Measurements from ENCODE around the gene SLC25A23. TPM values are rescaled to one million over a fixed set of nuclear protein-coding genes. Genes with fewer than 3 reads are reported as not detected.

The SLC25A23 gene
- total and polyA plus RNA-seq, 7 experiments from 2014 or later, result 9.0 to 35.0 (median 22.0) TPM

- Histone ChIP-seq H3K27ac (ENCODE audit: low read depth, low read length) (no peak overlapping the region), H3K9me3 (ENCODE audit: control insufficient read depth in 2 of 3, low read length in 3 of 3) (no peaks in the 10 kb centered on the region), H3K4me3 (ENCODE audit: low read length) (no peak overlapping the region), H3K27me3 (ENCODE audit: control insufficient read depth in 2 of 2, insufficient read depth in 2 of 2, low read length in 2 of 2) (no peaks in the 10 kb centered on the region), H3K4me1 (ENCODE audit: control insufficient read depth in 2 of 2, insufficient read depth in 2 of 2, low read length in 2 of 2) (no peaks in the 10 kb centered on the region), H3K36me3 (ENCODE audit: control insufficient read depth in 2 of 3, insufficient read depth in 3 of 3, low read length in 3 of 3) (peaks cover 0 to 78% (median 0%) of the 10 kb centered on the region in 3 experiments)
- intact Hi-C loops (cut with micrococcal nuclease), result no loop called here
- peaks cover 0 to 30% (median 12%) of the 10 kb centered on the region in 5 donors for H3K36me3 Mint-ChIP-seq
- ChIA-PET POLR2A (interaction anchor here (1.0 to 1.1 kb wide), 2 partner anchors 9 to 13 kb away, joined by 6 read pairs; no protein-coding TSS in a partner anchor), CTCF (interaction anchor here (0.6 to 1.2 kb wide), 2 partner anchors 11 to 35 kb away, joined by 3 read pairs; partner anchors contain the start of gene DENND1C)
- peaks cover 0 to 6% (median 0%) of the 10 kb centered on the region in 7 donors for H3K4me1 Mint-ChIP-seq
- ATAC-seq (no peak), DNase-seq (no peak)
- peaks cover 0 to under 1% (median 0%) of the 10 kb centered on the region in 5 donors for H3K27me3 Mint-ChIP-seq
- H3K27ac Mint-ChIP-seq, result peak overlapping the region in 3 of 9 donors; percentile 16 to 52 (median 41)
- no peak overlapping the region for H3K4me3 Mint-ChIP-seq
- no peaks in the 10 kb centered on the region for H3K9me3 Mint-ChIP-seq
Observed at GRCh38 chr19:6470173-6470572, 10.6 kb upstream of the SLC25A23 start.

- peaks cover 0 to 57% (median 0%) of the 10 kb centered on the region in 3 experiments for H3K36me3 ChIP-seq (ENCODE audit: control insufficient read depth in 2 of 3, insufficient read depth in 3 of 3, low read length in 3 of 3)
- ChIA-PET POLR2A (interaction anchor here (1.9 kb wide), 1 partner anchor 14 kb away, joined by 8 read pairs; the partner anchor contains the start of gene DENND1C), CTCF (no interaction called here)
- intact Hi-C loops (cut with micrococcal nuclease), result no loop called here
- no peaks in the 10 kb centered on the region for H3K9me3 ChIP-seq (ENCODE audit: control insufficient read depth in 2 of 3, low read length in 3 of 3)
- H3K27me3 ChIP-seq (ENCODE audit: control insufficient read depth in 2 of 2, insufficient read depth in 2 of 2, low read length in 2 of 2), result no peaks in the 10 kb centered on the region
- Mint-ChIP-seq H3K36me3 (peaks cover 0 to 24% (median 9%) of the 10 kb centered on the region in 5 donors), H3K4me3 (no peak overlapping the region), H3K9me3 (no peaks in the 10 kb centered on the region), H3K27me3 (peaks cover 0 to 6% (median 0%) of the 10 kb centered on the region in 5 donors), H3K27ac (peak overlapping the region in 2 of 9 donors; percentile 41 to 43), H3K4me1 (peaks cover 3 to 18% (median 12%) of the 10 kb centered on the region in 7 donors)
- ATAC-seq (no peak), DNase-seq (no peak)
- H3K4me1 ChIP-seq (ENCODE audit: control insufficient read depth in 2 of 2, insufficient read depth in 2 of 2, low read length in 2 of 2), result peaks cover 0 to 4% of the 10 kb centered on the region in 2 donors
- no peak overlapping the region for H3K27ac ChIP-seq (ENCODE audit: low read depth, low read length)
- no peak overlapping the region for H3K4me3 ChIP-seq (ENCODE audit: low read length)
Observed at GRCh38 chr19:6467384-6467783, 7.8 kb upstream of the SLC25A23 start.

GRCh38 chr19:6466526-6467248 is 7.1 kb upstream of the SLC25A23 start:
- Mint-ChIP-seq H3K36me3 (peaks cover 0 to 24% (median 9%) of the 10 kb centered on the region in 5 donors), H3K4me1 (peaks cover 3 to 22% (median 17%) of the 10 kb centered on the region in 7 donors), H3K27me3 (peaks cover 0 to 8% (median 0%) of the 10 kb centered on the region in 5 donors), H3K9me3 (no peaks in the 10 kb centered on the region), H3K4me3 (peak overlapping the region in 1 of 10 donors; percentile 50), H3K27ac (peak overlapping the region in 7 of 9 donors; percentile 8 to 59 (median 36))
- DNase-seq (no peak), ATAC-seq (no peak)
- Histone ChIP-seq H3K4me1 (ENCODE audit: control insufficient read depth in 2 of 2, insufficient read depth in 2 of 2, low read length in 2 of 2) (peaks cover 0 to 4% of the 10 kb centered on the region in 2 donors), H3K27me3 (ENCODE audit: control insufficient read depth in 2 of 2, insufficient read depth in 2 of 2, low read length in 2 of 2) (no peaks in the 10 kb centered on the region), H3K9me3 (ENCODE audit: control insufficient read depth in 2 of 3, low read length in 3 of 3) (no peaks in the 10 kb centered on the region), H3K36me3 (ENCODE audit: control insufficient read depth in 2 of 3, insufficient read depth in 3 of 3, low read length in 3 of 3) (peaks cover 0 to 52% (median 0%) of the 10 kb centered on the region in 3 experiments), H3K4me3 (ENCODE audit: low read length) (no peak overlapping the region), H3K27ac (ENCODE audit: low read depth, low read length) (no peak overlapping the region)
- POLR2A ChIA-PET, result interaction anchor here (0.6 to 1.9 kb wide), 2 partner anchors 15 to 19 kb away, joined by 3 to 8 read pairs; partner anchors contain the start of gene DENND1C
- CTCF ChIA-PET, result no interaction called here
- intact Hi-C loops (cut with micrococcal nuclease), result no loop called here

- H3K9me3 ChIP-seq (ENCODE audit: control insufficient read depth in 2 of 3, low read length in 3 of 3), result no peaks in the 10 kb centered on the region
- peaks cover 0 to 4% of the 10 kb centered on the region in 2 donors for H3K4me1 ChIP-seq (ENCODE audit: control insufficient read depth in 2 of 2, insufficient read depth in 2 of 2, low read length in 2 of 2)
- Mint-ChIP-seq H3K4me3 (peak overlapping the region in 3 of 10 donors; percentile 13 to 81 (median 68)), H3K27ac (peak overlapping the region in 6 of 9 donors; percentile 52 to 85 (median 77)), H3K9me3 (no peaks in the 10 kb centered on the region), H3K4me1 (peaks cover 3 to 23% (median 18%) of the 10 kb centered on the region in 7 donors), H3K36me3 (peaks cover 0 to 19% (median 8%) of the 10 kb centered on the region in 5 donors), H3K27me3 (peaks cover 0 to 8% (median 0%) of the 10 kb centered on the region in 5 donors)
- H3K4me3 ChIP-seq (ENCODE audit: low read length), result no peak overlapping the region
- POLR2A ChIA-PET, result interaction anchor here (4.3 kb wide), 1 partner anchor 16 kb away, joined by 24 read pairs; the partner anchor contains the start of gene DENND1C
- no peaks in the 10 kb centered on the region for H3K27me3 ChIP-seq (ENCODE audit: control insufficient read depth in 2 of 2, insufficient read depth in 2 of 2, low read length in 2 of 2)
- H3K27ac ChIP-seq (ENCODE audit: low read depth, low read length), result no peak overlapping the region
- CTCF ChIA-PET, result interaction anchor here (0.5 kb wide), 1 partner anchor 140 kb away, joined by 3 read pairs; no protein-coding TSS in a partner anchor
- intact Hi-C loops (cut with micrococcal nuclease), result no loop called here
- peaks cover 0 to 42% (median 0%) of the 10 kb centered on the region in 3 experiments for H3K36me3 ChIP-seq (ENCODE audit: control insufficient read depth in 2 of 3, insufficient read depth in 3 of 3, low read length in 3 of 3)
- ATAC-seq (no peak), DNase-seq (no peak)
Observed at GRCh38 chr19:6465663-6466062, 6.1 kb upstream of the SLC25A23 start.

- Mint-ChIP-seq H3K9me3 (peaks cover 0 to under 1% (median 0%) of the 10 kb centered on the region in 11 donors), H3K27me3 (peaks cover 0 to 8% (median 0%) of the 10 kb centered on the region in 5 donors), H3K27ac (peak overlapping the region in 8 of 9 donors; percentile 68 to 85 (median 78)), H3K36me3 (peaks cover 0 to 15% (median 5%) of the 10 kb centered on the region in 5 donors), H3K4me1 (peaks cover 4 to 28% (median 25%) of the 10 kb centered on the region in 7 donors), H3K4me3 (peak overlapping the region; percentile 23 to 84 (median 74))
- DNase-seq, result no peak
- intact Hi-C loops (cut with micrococcal nuclease), result no loop called here
- no peaks in the 10 kb centered on the region for H3K27me3 ChIP-seq (ENCODE audit: control insufficient read depth in 2 of 2, insufficient read depth in 2 of 2, low read length in 2 of 2)
- H3K9me3 ChIP-seq (ENCODE audit: control insufficient read depth in 2 of 3, low read length in 3 of 3), result no peaks in the 10 kb centered on the region
- peaks cover 0 to 35% (median 0%) of the 10 kb centered on the region in 3 experiments for H3K36me3 ChIP-seq (ENCODE audit: control insufficient read depth in 2 of 3, insufficient read depth in 3 of 3, low read length in 3 of 3)
- no peak overlapping the region for H3K4me3 ChIP-seq (ENCODE audit: low read length)
- ChIA-PET CTCF (no interaction called here), POLR2A (interaction anchor here (4.3 kb wide), 1 partner anchor 17 kb away, joined by 24 read pairs; the partner anchor contains the start of gene DENND1C)
- no peak for ATAC-seq
- peak overlapping the region; percentile 64 for H3K27ac ChIP-seq (ENCODE audit: low read depth, low read length)
- peaks cover 0 to 4% of the 10 kb centered on the region in 2 donors for H3K4me1 ChIP-seq (ENCODE audit: control insufficient read depth in 2 of 2, insufficient read depth in 2 of 2, low read length in 2 of 2)
Observed at GRCh38 chr19:6465006-6465405, 5.4 kb upstream of the SLC25A23 start.

GRCh38 chr19:6464070-6464873 is 4.7 kb upstream of the SLC25A23 start, which contains the start of gene CRB3:
CRB3 (plus strand) TSS chr19:6464271; CDS start chr19:6464702, 431 bp downstream.
- ATAC-seq (no peak), DNase-seq (peak; percentile 31 to 66 (median 57))
- CTCF ChIA-PET, result no interaction called here
- no peaks in the 10 kb centered on the region for H3K9me3 ChIP-seq (ENCODE audit: control insufficient read depth in 2 of 3, low read length in 3 of 3)
- intact Hi-C loops (cut with micrococcal nuclease), result loop anchor here in 1 of 2 donors (5.0 kb wide), 1 partner anchor 1672 kb away; the partner anchor contains the start of gene FEM1A
- H3K27ac ChIP-seq (ENCODE audit: low read depth, low read length), result peak within 1 kb of the TSS; percentile 64
- peak within 1 kb of the TSS; percentile 23 to 84 (median 82) for H3K4me3 Mint-ChIP-seq
- peaks cover 0 to 4% of the 10 kb centered on the region in 2 donors for H3K4me1 ChIP-seq (ENCODE audit: control insufficient read depth in 2 of 2, insufficient read depth in 2 of 2, low read length in 2 of 2)
- peaks cover 0 to 8% (median 0%) of the 10 kb centered on the region in 5 donors for H3K27me3 Mint-ChIP-seq
- H3K4me1 Mint-ChIP-seq, result peaks cover 5 to 31% (median 27%) of the 10 kb centered on the region in 7 donors
- H3K36me3 Mint-ChIP-seq, result peaks cover 0 to 10% (median 4%) of the 10 kb centered on the region in 5 donors
- no peaks in the 10 kb centered on the region for H3K27me3 ChIP-seq (ENCODE audit: control insufficient read depth in 2 of 2, insufficient read depth in 2 of 2, low read length in 2 of 2)
- H3K27ac Mint-ChIP-seq, result peak within 1 kb of the TSS in 8 of 9 donors; percentile 73 to 88 (median 83)
- POLR2A ChIA-PET, result interaction anchor here (0.6 to 4.3 kb wide), 2 partner anchors 17 to 19 kb away, joined by 3 to 24 read pairs; partner anchors contain the start of gene DENND1C
- H3K4me3 ChIP-seq (ENCODE audit: low read length), result peak within 1 kb of the TSS; percentile 47
- H3K36me3 ChIP-seq (ENCODE audit: control insufficient read depth in 2 of 3, insufficient read depth in 3 of 3, low read length in 3 of 3), result peaks cover 0 to 28% (median 0%) of the 10 kb centered on the region in 3 experiments
- peaks cover 0 to 1% (median 0%) of the 10 kb centered on the region in 11 donors for H3K9me3 Mint-ChIP-seq

Measured in naive thymus-derived CD4-positive, alpha-beta T cell (primary cell).